WTC11 (cell line): ENCODE data around the gene TPK1.

ENCODE experiments used
- CREM ChIP-seq: sonication (generic); formaldehyde crosslinking; IDR thresholded peaks from 2 replicates; pipeline ENCODE4 v1.8.1; 2022; ENCODE audit warnings: mild to moderate bottlenecking, missing genetic modification reagents, moderate library complexity
- CTCF ChIP-seq: fragments of 200-600 bp; IDR thresholded peaks from 2 replicates; pipeline ENCODE4 v1.8.0; 2022; ENCODE audit warnings: antibody characterized with exemption
- FOXP4 ChIP-seq: sonication (generic); formaldehyde crosslinking; IDR thresholded peaks from 2 replicates; pipeline ENCODE4 v1.8.0; 2022; ENCODE audit warnings: mild to moderate bottlenecking, missing genetic modification reagents
- GABPB1 ChIP-seq: sonication (generic); formaldehyde crosslinking; IDR thresholded peaks from 2 replicates; pipeline ENCODE4 v1.8.1; 2023; ENCODE audit warnings: mild to moderate bottlenecking, missing genetic modification reagents
- NR1H2 ChIP-seq: sonication (generic); formaldehyde crosslinking; IDR thresholded peaks from 2 replicates; pipeline ENCODE4 v1.9.0; 2021; ENCODE audit warnings: mild to moderate bottlenecking, moderate library complexity, missing genetic modification reagents
- SP1 ChIP-seq: sonication (generic); formaldehyde crosslinking; conservative IDR thresholded peaks from 2 replicates; pipeline ENCODE4 v1.8.1; 2022; ENCODE audit warnings: missing genetic modification reagents
- ZNF219 ChIP-seq: sonication (generic); formaldehyde crosslinking; IDR thresholded peaks from 2 replicates; pipeline ENCODE4 v1.8.0; 2023; ENCODE audit warnings: missing genetic modification reagents, mild to moderate bottlenecking, borderline replicate concordance

- TF ChIP-seq CREM (no peak), CTCF (no peak), ZNF219 (CRISPR knock-in tag) (no peak), NR1H2 (CRISPR knock-in tag) (no peak), FOXP4 (CRISPR knock-in tag) (no peak), GABPB1 (CRISPR knock-in tag) (no peak), SP1 (CRISPR knock-in tag) (no peak)
These were observed 203.1 kb downstream of the TPK1 start for GRCh38 chr7:144632724-144633123.
